SKM-1 treated with dmso at 0.1 percent for 144 hours (cell line): ENCODE results near the gene ZFR2.

ENCODE experiments used
- DNase-seq: peaks from one replicate; lab custom pipeline; 2025; ENCODE audit not compliant: unreplicated experiment; lab: John Stamatoyannopoulos, UW

Gene ZFR2

DNA sequence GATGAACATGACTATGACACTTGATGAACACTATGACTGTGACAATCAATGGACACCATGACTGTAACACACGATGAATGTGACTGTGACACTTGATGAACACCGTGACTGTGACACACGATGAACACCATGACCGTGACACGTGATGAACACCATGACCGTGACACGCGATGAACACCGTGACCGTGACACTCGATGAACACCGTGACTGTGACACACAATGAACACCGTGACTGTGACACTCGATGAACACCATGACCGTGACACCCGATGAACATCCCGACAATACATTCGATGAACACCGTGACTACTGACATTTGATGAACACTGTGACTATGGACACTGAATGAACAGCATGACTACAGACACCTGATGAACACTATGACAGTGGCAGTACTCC lies 30.9 kb downstream of the ZFR2 start:
- DNase-seq = no peak

DNA sequence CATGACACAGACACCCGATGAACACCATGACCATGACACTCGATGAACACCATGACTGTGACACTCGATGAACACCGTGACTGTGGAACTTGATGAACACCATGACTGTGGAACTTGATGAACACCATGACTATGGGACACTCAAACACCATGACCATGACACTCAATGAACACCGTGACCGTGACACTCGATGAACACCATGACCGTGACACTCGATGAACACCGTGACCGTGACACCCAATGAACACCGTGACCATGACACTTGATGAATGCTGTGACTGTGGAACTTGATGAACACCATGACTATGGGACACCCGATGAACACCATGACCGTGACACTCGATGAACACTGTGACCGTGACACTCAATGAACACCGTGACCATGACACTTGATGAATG lies 31.5 kb downstream of the ZFR2 start:
- DNase-seq = no peak

DNA sequence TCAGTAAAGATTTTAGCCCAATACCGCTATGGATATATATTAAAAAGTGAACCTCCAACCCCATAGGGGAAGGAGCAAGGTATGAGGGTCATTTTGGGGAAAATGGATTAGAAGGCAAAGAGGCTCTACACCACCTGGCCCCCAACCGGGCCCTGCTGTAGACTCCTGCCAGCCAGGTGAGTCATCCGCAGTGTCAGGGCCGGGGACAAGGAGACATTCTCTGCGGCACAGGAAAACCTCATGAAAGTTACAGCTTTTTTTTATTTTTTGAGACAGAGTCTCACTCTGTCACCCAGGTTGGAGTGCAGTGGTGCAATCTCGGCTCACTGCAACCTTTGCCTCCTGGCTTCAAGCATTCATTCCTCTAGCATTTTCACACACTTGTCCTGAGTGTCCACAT lies 32.0 kb downstream of the ZFR2 start:
- no peak for DNase-seq

DNA sequence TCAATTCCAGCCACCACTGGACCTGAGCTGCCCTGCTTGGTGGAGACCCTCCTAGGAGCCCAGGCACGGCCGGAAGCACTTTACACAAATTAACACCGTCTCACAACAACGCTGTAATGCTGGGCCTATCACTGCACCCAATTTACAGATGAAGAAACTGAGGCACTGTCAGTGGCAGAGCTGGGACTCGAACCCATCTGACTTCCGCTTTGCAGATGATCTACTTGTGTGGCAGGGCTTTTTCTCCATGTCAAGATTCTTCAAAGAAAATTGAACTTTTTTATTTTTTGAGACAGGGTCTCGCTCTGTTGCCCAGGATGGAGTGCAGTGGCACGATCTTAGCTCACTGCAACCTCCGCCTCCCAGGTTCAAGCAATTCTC lies 33.8 kb downstream of the ZFR2 start:
- DNase-seq = no peak

DNA sequence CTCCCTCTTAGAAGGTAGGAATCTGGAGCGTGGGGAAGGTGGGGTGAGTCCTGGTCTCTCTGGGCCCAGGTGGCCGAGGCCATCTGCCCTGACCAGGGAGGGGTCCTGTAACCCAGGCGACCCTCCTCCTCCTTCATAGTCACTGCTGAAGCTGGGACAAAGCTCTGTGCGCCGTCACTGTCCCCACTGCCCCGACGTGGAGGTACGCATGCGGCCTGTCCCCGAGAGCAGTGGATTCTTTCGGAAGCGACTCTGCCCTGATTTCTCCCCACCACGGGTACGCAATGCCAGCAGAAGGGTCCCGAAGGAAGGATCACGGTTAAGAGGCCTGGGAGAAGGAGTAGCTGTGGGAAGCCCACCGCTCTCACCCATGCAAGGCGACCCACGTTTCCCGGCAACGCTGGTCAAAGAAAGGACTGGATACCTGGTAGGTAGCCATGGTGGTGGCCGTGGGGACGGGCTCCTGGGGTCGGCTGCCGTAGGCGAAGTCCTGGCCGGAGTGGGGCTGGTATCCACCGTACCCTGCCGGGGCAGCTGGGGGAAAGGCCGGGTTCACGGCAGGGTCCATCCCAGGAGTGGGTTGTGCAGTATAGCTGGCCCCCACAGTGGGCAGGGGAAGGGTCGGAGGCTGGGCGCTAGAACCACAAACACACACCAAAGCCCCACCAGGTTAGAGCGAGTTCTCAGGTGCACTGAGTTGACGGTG lies 34.3 kb downstream of the ZFR2 start:
- DNase-seq = no peak

DNA sequence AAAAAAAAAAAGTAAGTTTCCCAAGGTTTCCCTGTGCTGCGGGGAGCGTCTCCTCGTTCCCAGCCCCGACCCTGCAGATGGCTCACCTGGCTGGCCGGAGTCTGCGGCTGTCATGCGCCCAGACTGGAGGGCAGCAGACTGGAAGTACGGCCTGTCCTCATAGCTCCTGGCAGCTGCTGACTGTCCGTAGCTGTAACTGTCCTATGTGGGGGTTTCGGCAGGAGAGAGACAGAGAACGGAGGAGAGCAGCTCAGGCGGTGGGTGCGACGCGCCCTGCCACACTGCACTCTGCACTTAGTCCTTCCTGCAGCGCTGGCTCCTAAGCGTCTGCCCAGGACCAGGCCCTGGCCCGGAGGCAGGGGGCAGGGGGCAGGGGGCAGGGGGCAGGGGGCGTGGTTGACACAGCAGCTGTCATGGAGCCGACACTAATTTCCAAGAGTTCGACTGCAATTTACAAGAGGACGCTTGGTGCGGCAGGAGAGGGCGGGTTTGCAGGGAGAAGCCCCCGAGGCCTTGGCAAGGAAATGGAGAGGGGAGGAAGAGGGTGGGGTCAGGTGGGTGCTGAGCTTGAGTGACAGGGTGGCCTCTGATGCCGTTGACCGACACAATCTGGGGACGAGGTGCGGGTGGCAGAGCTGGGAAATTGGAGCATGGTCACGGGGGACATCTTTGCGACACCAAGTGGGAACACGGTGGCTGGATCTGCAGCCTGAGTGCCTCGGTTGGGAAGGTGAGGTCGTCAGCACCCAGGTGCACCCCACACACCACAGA lies 35.1 kb downstream of the ZFR2 start:
- DNase-seq = no peak

DNA sequence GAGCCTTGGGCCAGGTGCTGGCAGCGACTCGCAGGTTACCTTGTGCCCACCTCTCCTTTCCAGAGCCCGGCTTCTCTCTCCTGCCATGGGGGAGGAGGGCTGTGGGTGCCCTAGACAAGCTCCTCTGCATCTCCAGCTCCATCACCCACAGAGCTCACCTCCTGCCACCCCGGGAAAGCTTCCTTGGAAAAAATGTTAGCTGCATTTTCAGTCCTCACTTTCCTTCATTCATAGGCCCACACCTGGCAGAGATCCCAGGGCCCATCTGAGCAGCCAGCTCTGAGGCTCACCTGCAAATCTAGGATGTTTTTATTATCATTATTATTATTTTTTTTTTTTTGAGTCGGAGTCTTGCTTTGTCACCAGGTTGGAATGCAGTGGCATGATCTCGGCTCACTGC lies 36.8 kb downstream of the ZFR2 start:
- DNase-seq = no peak

DNA sequence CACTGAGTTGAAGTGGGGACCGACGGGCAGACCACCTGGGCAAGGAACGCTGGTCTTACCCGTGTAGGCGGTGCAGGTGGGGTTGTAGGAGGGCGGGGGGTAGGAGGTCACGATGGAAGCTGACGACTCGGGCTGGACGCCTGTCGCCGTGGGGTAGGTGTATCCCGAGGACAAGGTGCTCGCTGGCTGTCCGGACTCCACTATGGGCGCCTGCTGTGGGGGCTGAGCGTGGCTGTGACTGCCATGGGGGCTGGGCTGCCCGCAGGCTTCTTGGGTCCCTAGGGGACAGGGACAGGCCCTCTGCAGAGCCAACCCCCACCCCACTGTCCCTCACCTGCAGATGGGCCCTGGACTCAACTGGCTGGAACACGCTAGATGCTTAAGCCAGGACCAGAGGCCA lies 37.2 kb downstream of the ZFR2 start:
- DNase-seq = no peak

DNA sequence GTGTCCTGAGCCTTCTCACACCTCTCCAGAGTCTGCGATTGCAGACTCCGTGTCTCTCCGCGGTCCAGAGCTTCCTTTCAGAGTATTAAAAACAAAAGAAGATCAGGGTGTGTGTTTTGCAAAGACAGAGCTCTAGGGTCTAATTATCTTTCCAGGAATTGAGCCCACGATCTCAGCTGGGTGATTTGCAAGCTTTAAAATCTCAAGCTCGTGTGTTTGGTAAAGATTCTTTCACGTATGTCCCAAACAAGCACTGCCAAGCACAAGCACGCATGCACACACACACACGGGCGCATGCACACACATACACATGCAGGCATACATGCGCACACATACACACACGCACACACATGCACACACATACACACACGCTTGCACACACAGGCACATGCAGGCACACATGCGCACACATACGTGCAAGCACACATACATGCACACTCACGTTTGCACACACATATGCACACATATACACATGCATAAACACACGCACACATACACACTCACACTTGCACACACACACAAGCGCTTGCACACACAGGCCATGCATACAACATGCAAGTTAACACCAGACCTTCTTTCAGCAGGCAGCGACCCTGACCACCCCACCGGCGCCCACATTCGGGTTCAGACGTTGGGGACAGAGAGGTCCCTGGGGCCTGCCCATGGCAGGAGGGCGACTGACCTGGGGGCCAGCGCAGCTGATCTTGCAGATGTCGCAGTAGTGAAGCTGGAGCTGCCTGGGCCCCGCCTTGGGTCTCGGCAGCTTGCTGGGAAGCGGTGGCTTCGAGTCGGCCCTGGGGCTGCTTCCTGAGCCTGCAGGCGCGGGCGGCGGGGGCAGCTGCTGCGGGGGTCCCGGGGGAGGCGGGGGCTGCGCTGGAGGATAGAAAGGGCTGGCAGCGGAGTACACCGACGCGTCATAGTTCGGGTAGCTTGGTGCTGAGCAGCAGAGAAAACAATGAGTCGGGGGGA lies 37.9 kb downstream of the ZFR2 start:
- no peak for DNase-seq

DNA sequence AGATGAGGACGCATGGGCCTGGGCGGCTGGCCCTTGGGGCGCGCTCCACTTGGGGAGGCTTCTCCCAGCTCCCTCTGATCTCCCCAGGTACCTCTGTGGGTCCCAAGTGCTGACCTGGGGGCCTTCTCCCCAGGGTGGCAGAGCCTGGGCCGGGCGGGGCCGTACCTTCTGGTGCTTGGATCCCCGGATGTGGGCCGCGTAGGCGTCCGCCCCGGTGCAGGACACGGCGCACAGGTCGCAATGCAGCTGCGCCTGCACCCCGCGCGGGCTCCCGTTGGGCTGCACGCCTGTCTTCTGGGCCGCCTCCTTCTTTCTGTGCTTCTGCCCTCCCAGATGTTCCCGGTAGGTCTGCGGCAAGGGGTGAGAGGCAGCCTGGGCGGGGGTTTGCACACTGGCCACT lies 41.5 kb downstream of the ZFR2 start:
- DNase-seq = no peak

DNA sequence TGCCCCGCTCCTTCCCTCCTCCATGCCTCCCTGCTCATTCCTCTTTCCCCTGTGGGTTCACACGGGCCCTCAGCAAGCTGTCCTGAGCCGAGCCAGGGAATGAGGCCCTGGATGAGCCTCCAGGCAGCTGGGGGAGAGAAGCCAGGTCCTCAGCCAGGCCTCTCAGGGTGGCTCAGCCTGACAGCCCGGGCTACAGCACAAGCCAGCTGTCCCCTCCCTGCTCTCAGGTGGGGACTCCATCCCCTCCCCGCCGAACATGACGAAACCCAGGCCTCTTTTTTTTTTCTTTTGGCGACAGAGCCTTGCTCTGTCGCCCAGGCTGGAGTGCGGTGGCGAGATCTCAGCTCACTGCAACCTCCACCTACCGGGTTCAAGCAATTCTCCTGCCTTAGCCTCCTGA lies 42.7 kb downstream of the ZFR2 start:
- DNase-seq = no peak

DNA sequence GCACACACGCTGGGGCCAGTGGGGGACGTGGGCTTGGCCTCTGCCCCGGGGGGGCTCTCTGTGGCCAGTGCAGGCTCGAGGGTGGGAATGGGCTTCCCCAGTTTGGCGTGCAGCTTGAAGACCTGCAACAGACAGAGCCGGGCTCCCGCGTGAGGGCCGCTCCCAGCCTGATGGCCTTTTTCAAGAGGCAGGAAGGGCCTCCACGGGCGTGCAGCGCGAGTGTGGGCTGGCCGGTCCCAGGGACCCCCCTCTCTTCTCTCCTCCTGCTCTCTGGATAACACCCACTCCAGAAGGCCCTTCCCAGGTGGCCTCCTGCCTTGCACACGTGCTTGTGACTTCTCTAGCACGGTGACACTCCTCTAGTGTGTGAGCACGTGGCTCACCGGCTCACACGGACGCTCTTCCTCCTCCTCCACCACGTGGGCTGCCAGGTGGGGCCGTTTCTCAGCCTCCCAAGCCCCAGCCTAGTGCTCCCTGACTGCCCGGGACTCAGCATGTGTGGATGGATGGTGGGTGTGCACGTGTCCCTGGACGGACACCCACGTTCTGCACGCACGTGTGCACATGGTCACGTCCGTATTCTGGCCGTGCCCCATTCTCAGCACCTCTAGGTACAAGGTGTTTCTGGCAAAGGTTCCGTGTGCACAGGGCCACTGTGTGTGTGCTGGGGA lies 43.4 kb downstream of the ZFR2 start:
- no peak for DNase-seq

DNA sequence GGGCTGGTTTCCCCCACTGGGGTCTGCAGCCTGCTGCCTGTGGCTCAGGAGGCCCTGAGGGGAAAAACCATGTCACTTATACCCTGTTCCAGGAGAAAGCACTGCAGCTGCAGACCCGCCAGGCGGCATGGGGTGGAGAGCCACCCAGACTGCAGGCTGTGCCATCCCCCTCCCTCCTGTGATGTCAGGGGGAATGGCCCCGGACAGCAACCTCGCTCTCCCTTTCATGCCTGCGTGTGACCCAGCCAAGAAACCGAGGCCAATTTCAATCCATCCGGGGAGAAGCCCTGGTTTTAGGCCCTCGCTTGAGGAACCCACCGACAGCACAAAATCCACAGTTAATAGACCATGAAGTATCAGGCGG lies 45.5 kb downstream of the ZFR2 start:
- no peak for DNase-seq

DNA sequence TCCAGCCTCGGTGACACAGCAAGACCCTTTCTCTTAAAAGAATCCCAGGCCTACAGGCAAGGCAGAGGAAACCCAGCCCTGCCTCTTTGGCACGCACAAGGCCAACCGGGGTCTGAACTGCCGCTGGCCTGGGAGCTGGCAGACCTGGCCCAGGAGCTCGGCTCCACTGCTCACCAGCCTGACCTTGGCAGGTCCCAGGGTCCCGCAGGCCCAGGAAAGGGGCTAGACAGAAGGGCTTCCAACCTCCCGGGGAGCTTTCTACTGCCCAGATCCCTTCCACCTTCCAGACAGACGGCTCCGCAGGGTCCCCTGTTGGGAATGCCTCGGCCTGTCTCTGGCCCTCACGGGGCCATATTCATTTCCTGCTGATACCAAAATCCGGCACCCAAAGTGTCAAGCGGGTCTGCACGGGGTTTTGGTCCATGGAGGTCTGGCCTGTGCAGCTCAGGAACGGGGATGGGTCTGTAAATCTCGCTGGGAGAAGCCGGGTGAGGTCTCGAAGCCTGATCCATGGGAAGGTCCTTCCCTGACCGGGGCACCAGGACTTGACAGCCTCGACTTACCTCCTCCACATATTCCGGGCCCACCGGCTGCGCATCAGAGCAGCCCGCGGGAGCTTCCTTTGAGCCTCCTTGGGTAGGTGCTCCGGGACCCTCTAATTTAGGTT lies 46.0 kb downstream of the ZFR2 start:
- DNase-seq = no peak

DNA sequence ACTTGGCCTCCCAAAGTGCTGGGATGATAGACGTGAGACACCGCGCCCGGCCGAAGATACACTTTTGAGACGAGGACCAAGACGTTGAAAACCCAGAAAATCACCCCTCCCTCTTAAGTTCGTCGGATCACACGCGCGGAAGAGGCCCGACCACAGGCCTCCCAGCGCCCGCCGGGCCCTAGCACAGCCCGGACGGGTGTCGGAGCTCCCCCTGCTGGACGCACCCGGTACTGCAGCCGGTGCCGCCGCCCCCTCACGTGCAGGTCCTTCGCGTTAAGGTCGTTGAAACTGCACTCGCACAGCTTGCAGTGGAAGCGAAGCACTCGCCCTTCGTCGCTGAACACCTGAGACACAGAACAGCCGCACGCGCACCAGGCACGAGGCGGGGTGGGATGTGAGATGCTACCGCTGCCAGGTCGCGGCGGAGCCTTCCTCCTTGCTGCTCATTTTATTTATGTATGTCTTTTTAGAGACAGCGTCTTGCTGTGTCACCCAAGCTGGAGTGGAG lies 46.9 kb downstream of the ZFR2 start:
- peak; percentile 72 for DNase-seq

DNA sequence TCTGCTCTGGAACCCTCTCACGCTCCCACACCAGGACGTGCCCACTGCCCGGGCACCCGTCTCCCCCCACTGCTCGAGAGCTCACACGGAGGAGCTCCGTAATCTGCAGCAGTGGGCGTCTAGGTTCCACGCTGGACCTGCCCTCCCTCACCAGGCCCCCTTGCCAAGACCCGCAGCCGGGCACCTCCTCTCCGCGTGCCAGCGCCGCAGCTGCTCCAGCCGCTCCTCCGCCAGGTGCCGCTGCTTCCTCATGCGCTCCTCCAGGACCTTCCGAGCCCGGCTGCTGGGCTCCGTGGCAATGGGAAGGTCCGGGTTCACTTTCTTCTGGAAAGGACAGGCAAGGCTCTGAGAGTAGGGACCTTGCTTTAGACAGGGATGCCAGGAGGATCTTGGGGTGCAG lies 47.7 kb downstream of the ZFR2 start:
- DNase-seq = no peak

DNA sequence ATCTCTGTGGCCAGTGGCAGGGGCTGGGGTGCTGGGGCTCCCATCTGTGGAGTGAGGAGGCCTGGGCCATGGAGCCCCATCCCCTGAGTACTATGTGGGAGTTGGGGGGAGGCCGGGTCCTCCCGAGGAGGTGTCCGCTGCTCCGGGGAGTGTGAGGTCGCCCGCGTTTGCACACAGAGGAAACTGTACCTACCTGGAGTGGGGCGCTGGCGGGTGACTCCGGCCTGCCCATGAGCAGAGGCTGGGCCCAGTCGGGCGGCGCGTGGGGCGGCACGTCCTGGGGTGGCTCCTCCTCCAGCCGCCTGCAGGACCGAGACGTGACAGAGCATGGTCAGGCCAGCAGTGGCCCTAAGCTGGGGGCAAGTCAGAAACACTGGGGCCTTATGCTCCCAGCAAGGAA lies 48.8 kb downstream of the ZFR2 start:
- no peak for DNase-seq

DNA sequence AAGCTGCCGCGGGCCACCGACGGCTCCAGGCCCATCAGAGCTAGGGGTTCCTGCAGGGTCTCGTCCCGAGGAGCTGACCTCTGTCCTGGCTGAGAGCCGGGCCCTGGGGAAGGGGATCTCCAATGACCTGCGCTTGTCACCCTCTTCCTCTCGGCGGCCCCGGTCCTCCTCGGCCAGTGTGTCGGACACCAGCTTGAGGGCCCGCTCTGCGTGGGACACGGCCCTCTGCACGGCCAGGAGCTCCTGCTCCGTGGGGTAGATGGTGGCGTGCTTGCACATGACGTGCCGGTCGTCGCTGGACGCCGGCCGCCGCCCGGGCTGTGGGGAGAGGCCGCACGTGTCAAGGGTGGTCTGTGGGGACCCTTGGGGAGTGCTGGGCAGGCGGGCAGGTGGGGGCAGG lies 49.9 kb downstream of the ZFR2 start:
- no peak for DNase-seq

DNA sequence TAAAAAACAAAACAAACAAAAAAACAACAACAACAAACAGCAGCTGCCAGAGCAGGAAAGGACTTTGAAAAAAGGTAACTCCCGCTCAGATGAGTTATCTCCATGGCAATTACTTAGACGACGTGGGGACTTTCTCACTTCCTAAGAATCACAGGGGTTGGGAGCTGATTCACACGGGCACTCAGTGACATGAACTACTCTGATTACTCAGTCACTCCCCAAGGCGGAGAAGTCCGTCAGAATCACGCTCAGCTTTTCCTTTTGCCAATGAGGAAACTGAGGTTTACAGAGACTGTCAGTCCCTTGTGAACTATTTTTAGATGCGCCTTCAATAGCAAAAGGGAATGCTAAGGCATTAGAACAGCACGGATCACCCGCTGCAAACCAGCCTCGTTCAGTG lies 50.4 kb downstream of the ZFR2 start:
- DNase-seq = no peak

DNA sequence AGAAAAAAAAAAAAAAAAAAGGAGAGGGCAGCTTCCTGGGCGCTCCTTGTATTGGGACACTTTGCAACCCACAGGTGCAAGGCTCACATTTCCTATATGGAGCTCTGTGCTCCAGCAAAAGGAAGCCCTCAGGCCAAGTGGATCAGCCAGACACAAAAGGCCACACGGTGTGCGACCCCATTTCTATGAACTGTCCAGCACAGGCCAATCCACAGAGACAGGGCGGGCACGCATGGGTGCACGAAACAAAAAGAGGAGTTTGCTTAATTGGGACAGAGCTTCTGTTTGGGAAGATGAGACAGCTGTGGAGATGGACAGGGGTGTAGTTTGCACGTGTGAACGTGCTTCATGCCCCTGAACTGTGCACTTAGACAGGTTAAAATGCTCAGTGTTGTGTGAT lies 51.1 kb downstream of the ZFR2 start:
- DNase-seq = no peak
